ENCODE measurements around the gene SEC24B.

- TF ChIP-seq CTCF (IDR thresholded peaks at IDR 0.05) (no peak), EZH2phosphoT487 (IDR thresholded peaks at IDR 0.05) (no peak)
Observed at GRCh38 chr4:109390115-109390768, 43.4 kb upstream of the SEC24B start.
